ENCODE measurements around the gene FAM193A. TPM values are rescaled to one million over a fixed set of nuclear protein-coding genes. Genes with fewer than 3 reads are reported as not detected.
A peak's percentile ranks its signal among the peaks of the same experiment; 100 is the strongest.

FAM193A gene
- total RNA-seq, 1 experiment from 2014 or later = 38.8 TPM

DNA sequence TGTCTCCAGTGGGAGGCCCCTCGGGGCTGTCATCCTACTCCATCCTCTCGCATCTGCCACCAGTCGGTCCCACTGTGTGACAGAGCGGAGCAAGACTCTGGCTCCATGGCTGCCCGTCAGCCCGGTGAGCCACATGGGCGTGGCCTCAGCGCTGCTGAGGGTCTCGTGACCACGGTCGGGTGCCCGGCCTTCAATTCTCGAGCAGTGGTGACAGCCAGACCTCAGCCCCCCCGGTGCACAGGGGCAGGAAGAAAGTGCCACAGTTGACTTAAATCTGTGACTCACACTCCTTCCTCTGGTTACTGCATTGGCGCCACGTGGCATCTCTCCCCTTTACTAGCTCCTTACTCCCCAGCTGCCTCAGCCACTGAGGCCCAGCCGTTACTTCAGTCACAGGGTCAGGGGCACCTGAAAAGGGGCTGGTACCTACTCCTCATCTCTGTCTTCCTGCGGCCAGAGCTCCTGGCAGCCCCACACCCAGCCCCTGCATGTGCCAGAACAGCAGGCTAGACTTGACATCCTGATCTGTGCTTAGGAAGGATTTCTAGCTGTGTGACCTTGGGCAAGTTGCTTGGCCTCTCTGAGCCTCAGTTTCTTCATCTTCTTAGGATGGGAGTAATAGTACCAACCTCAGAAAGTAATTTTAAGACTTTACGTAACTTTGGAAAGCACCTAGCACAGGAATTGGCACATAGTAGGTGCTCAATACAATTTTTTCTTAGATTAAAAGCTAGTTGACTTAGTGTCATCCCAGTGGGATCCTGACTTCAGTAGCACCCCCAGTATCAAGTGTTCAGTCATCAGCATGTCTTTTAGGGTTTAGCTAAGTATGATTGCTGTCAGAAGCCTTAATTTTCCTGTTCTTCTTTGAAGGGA, 153.6 kb downstream of the FAM193A start:
- H3K27me3 ChIP-seq (ENCODE audit: low read length) = no peaks in the 10 kb centered on the region
- peaks cover 11% of the 10 kb centered on the region for H3K79me2 ChIP-seq (ENCODE audit: low read length)
- H3K4me2 ChIP-seq (ENCODE audit: low read depth, low read length, poor library complexity, severe bottlenecking) = peak overlapping the region; percentile 72
- peaks cover 85% of the 10 kb centered on the region for H3K4me1 ChIP-seq (ENCODE audit: low read length)
- peak overlapping the region; percentile 67 for H3K9ac ChIP-seq (ENCODE audit: low read length)
- H3K36me3 ChIP-seq (ENCODE audit: insufficient read depth, low read length) = peaks cover 10% of the 10 kb centered on the region
- H2AFZ ChIP-seq (ENCODE audit: low read length) = no peak overlapping the region
- peak; percentile 95 for DNase-seq
- H4K20me1 ChIP-seq (ENCODE audit: insufficient read depth, low read depth, low read length) = no peaks in the 10 kb centered on the region
- peak overlapping the region; percentile 98 for H3K27ac ChIP-seq (ENCODE audit: low read length)
- peak overlapping the region; percentile 56 for H3K4me3 ChIP-seq (ENCODE audit: low read length)
- H3K9me2 ChIP-seq (replicated peaks; ENCODE audit: insufficient read depth, low read length) = no peaks in the 10 kb centered on the region
- no peaks in the 10 kb centered on the region for H3K9me3 ChIP-seq (ENCODE audit: low read length)

DNA sequence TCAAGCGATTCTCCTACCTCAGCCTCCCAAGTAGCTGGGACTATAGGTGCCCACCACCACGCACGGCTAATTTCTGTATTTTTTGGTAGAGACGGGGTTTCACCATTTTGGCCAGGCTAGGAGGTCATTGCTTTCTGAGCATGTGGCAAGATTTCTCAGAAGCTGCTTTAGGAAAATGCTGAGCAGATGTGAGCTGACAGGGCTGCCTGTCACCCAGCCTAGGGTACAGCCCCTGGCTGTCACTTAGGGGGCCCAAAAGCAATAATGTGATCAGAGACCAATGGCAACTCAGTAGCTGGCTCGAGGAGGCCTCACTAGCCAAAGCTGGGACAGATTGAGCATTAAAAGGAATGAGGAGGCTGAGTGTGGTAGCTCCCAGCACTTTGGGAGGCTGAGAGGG, 154.9 kb downstream of the FAM193A start:
- H3K9me2 ChIP-seq (replicated peaks; ENCODE audit: insufficient read depth, low read length) = no peaks in the 10 kb centered on the region
- no peak for DNase-seq
- no peak overlapping the region for H3K4me2 ChIP-seq (ENCODE audit: low read depth, low read length, poor library complexity, severe bottlenecking)
- peaks cover 87% of the 10 kb centered on the region for H3K4me1 ChIP-seq (ENCODE audit: low read length)
- no peaks in the 10 kb centered on the region for H3K9me3 ChIP-seq (ENCODE audit: low read length)
- no peaks in the 10 kb centered on the region for H4K20me1 ChIP-seq (ENCODE audit: insufficient read depth, low read depth, low read length)
- no peaks in the 10 kb centered on the region for H3K27me3 ChIP-seq (ENCODE audit: low read length)
- no peak overlapping the region for H2AFZ ChIP-seq (ENCODE audit: low read length)
- peak overlapping the region; percentile 67; the same call in 1 of the 2 replicates for H3K9ac ChIP-seq (ENCODE audit: low read length)
- H3K79me2 ChIP-seq (ENCODE audit: low read length) = peaks cover 11% of the 10 kb centered on the region
- H3K4me3 ChIP-seq (ENCODE audit: low read length) = no peak overlapping the region
- H3K36me3 ChIP-seq (ENCODE audit: insufficient read depth, low read length) = peaks cover 10% of the 10 kb centered on the region
- peak overlapping the region; percentile 98 for H3K27ac ChIP-seq (ENCODE audit: low read length)

DNA sequence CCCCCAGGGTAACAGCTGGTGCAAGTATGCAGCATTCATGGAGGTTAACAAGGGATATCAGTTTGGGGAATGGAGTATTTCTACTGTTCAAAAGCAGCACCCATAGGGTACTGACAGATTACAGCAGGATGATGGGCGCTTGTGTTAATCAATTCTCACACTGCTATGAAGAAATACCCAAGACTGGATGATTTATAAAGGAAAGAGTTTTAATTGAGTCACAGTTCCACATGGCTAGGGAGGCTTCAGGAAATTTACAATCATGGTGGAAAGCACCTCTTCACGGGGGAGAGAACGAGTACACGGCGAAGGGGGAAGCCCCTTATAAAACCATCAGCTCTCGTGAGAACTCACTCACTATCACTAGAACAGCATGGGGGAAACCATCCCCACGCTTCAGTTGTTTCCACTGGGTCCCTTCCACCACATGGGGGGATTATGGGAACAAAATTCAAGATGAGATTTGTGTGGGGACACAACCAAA, 155.5 kb downstream of the FAM193A start:
- Histone ChIP-seq H2AFZ (ENCODE audit: low read length) (no peak overlapping the region), H3K9me3 (ENCODE audit: low read length) (no peaks in the 10 kb centered on the region), H3K36me3 (ENCODE audit: insufficient read depth, low read length) (peaks cover 10% of the 10 kb centered on the region), H3K4me2 (ENCODE audit: low read depth, low read length, poor library complexity, severe bottlenecking) (no peak overlapping the region), H3K9ac (ENCODE audit: low read length) (no peak overlapping the region), H3K27ac (ENCODE audit: low read length) (peak overlapping the region; percentile 98), H3K9me2 (replicated peaks; ENCODE audit: insufficient read depth, low read length) (no peaks in the 10 kb centered on the region), H3K4me3 (ENCODE audit: low read length) (no peak overlapping the region), H3K4me1 (ENCODE audit: low read length) (peaks cover 86% of the 10 kb centered on the region), H3K27me3 (ENCODE audit: low read length) (no peaks in the 10 kb centered on the region), H4K20me1 (ENCODE audit: insufficient read depth, low read depth, low read length) (no peaks in the 10 kb centered on the region), H3K79me2 (ENCODE audit: low read length) (peaks cover 11% of the 10 kb centered on the region)
- DNase-seq = no peak

DNA sequence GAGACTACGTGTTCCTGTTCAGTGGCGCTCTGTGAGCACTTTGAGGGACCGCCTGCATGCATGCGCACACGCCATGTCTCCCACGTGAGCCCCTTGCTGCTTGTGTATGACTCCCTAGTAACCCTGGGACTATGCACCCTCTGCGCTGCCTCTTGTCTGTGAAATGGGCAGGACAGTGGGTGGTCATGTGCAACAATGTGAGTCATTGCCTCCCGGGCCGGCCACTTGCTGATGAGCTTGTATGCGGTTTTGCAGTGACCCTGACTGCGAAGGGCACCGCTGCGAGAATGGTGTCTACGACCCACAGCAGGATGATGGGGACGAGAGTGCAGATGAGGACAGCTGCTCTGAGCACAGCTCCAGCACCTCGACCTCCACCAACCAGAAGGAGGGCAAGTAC, 158.2 kb downstream of the FAM193A start:
- Histone ChIP-seq H3K27ac (ENCODE audit: low read length) (peak overlapping the region; percentile 100), H2AFZ (ENCODE audit: low read length) (no peak overlapping the region), H3K9ac (ENCODE audit: low read length) (peak overlapping the region; percentile 54), H3K27me3 (ENCODE audit: low read length) (no peaks in the 10 kb centered on the region), H3K9me2 (replicated peaks; ENCODE audit: insufficient read depth, low read length) (no peaks in the 10 kb centered on the region), H3K79me2 (ENCODE audit: low read length) (peaks cover 31% of the 10 kb centered on the region), H3K4me1 (ENCODE audit: low read length) (peaks cover 75% of the 10 kb centered on the region), H3K9me3 (ENCODE audit: low read length) (no peaks in the 10 kb centered on the region), H3K4me3 (ENCODE audit: low read length) (peak overlapping the region; percentile 48; the same call in 1 of the 2 replicates), H4K20me1 (ENCODE audit: insufficient read depth, low read depth, low read length) (no peaks in the 10 kb centered on the region), H3K4me2 (ENCODE audit: low read depth, low read length, poor library complexity, severe bottlenecking) (peak overlapping the region; percentile 96), H3K36me3 (ENCODE audit: insufficient read depth, low read length) (peaks cover 20% of the 10 kb centered on the region)
- no peak for DNase-seq

DNA sequence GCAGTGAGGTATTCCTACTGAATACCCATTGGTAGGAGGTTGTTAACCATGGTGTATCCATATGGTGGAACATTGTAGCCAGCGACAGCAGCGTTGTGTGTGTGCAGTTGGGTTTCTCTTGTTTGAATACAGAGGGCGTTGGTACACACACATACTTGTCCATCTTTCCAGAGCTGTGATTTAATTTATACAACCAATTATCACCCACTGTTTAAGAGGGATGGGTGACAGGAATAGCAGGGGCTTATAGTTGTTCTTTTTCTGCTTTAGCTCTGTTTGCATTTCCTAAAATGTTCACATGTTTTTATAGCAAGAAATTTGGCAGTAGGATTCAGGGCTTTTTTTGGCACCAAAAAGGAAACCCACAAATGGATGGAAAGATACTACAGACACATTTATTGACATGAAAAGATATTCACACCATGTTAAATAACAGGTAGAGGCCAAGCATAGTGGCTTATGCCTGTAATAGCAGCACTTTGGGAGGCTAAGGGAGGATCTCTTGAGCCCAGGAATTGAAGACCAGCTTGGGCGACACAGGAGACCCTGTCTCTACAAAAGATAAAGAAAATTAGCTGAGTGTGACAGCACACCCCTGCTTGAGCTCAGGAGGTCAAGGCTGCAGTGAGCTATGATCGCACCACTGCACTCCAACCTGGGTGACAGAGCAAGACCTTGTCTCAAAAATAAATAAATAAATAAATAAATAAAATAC, 159.1 kb downstream of the FAM193A start:
- H2AFZ ChIP-seq (ENCODE audit: low read length) = no peak overlapping the region
- no peaks in the 10 kb centered on the region for H3K27me3 ChIP-seq (ENCODE audit: low read length)
- H3K9me3 ChIP-seq (ENCODE audit: low read length) = no peaks in the 10 kb centered on the region
- DNase-seq = peak; percentile 71
- peak overlapping the region; percentile 100 for H3K27ac ChIP-seq (ENCODE audit: low read length)
- H3K4me1 ChIP-seq (ENCODE audit: low read length) = peaks cover 67% of the 10 kb centered on the region
- H3K79me2 ChIP-seq (ENCODE audit: low read length) = peaks cover 30% of the 10 kb centered on the region
- H3K4me3 ChIP-seq (ENCODE audit: low read length) = peak overlapping the region; percentile 56
- H4K20me1 ChIP-seq (ENCODE audit: insufficient read depth, low read depth, low read length) = no peaks in the 10 kb centered on the region
- H3K36me3 ChIP-seq (ENCODE audit: insufficient read depth, low read length) = peaks cover 21% of the 10 kb centered on the region
- H3K9ac ChIP-seq (ENCODE audit: low read length) = peak overlapping the region; percentile 60
- H3K4me2 ChIP-seq (ENCODE audit: low read depth, low read length, poor library complexity, severe bottlenecking) = peak overlapping the region; percentile 96
- H3K9me2 ChIP-seq (replicated peaks; ENCODE audit: insufficient read depth, low read length) = no peaks in the 10 kb centered on the region

DNA sequence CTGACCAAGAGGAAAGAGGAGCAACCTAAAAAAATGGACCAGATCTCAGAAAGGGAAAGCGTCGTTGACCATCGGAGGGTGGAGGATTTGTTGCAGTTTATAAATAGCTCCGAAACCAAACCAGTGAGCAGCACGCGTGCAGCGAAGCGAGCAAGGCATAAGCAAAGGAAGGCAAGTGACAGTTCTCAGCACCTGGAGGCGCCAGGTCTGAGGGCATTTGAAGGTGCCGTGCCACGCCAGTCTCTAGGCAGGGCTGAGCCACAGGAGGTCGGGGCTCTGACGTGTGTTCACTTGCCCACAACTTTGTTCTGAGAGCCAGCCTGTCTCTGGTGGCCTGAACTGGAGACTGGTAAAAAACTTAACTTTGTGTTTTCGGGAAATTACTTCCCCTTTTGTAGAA, 160.0 kb downstream of the FAM193A start:
- DNase-seq = peak; percentile 98
- H4K20me1 ChIP-seq (ENCODE audit: insufficient read depth, low read depth, low read length) = no peaks in the 10 kb centered on the region
- no peaks in the 10 kb centered on the region for H3K27me3 ChIP-seq (ENCODE audit: low read length)
- H3K9me3 ChIP-seq (ENCODE audit: low read length) = no peaks in the 10 kb centered on the region
- H2AFZ ChIP-seq (ENCODE audit: low read length) = no peak overlapping the region
- no peaks in the 10 kb centered on the region for H3K9me2 ChIP-seq (replicated peaks; ENCODE audit: insufficient read depth, low read length)
- peaks cover 14% of the 10 kb centered on the region for H3K36me3 ChIP-seq (ENCODE audit: insufficient read depth, low read length)
- H3K79me2 ChIP-seq (ENCODE audit: low read length) = peaks cover 22% of the 10 kb centered on the region
- H3K4me2 ChIP-seq (ENCODE audit: low read depth, low read length, poor library complexity, severe bottlenecking) = peak overlapping the region; percentile 96
- H3K27ac ChIP-seq (ENCODE audit: low read length) = peak overlapping the region; percentile 100
- peak overlapping the region; percentile 61 for H3K9ac ChIP-seq (ENCODE audit: low read length)
- peaks cover 57% of the 10 kb centered on the region for H3K4me1 ChIP-seq (ENCODE audit: low read length)
- H3K4me3 ChIP-seq (ENCODE audit: low read length) = peak overlapping the region; percentile 56

DNA sequence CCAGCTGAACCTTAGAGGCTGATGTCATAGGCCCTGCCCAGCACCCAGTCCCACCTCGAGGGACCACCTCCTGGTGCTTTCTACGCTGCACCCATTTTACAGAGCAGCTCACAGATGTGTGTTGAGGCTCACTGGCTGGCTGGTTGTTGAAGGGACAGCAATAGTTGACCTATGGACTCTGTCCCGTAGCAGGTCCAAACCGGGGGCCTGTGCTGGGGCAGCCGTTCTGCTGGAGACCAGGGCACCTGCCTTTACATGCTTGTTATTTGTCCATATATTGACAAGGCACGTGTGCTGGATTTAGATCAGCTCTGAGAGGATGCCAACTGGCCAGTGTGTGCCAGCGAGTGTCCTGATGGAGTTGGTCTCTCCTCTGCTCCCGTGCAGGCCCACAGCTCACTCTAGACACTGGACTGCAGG, 161.6 kb downstream of the FAM193A start:
- H3K27ac ChIP-seq (ENCODE audit: low read length) = peak overlapping the region; percentile 100
- H3K36me3 ChIP-seq (ENCODE audit: insufficient read depth, low read length) = peaks cover 22% of the 10 kb centered on the region
- H2AFZ ChIP-seq (ENCODE audit: low read length) = no peak overlapping the region
- no peaks in the 10 kb centered on the region for H3K9me2 ChIP-seq (replicated peaks; ENCODE audit: insufficient read depth, low read length)
- H4K20me1 ChIP-seq (ENCODE audit: insufficient read depth, low read depth, low read length) = no peaks in the 10 kb centered on the region
- peaks cover 53% of the 10 kb centered on the region for H3K4me1 ChIP-seq (ENCODE audit: low read length)
- peaks cover 27% of the 10 kb centered on the region for H3K79me2 ChIP-seq (ENCODE audit: low read length)
- H3K4me3 ChIP-seq (ENCODE audit: low read length) = no peak overlapping the region
- H3K4me2 ChIP-seq (ENCODE audit: low read depth, low read length, poor library complexity, severe bottlenecking) = no peak overlapping the region
- no peak overlapping the region for H3K9ac ChIP-seq (ENCODE audit: low read length)
- DNase-seq = no peak
- H3K27me3 ChIP-seq (ENCODE audit: low read length) = no peaks in the 10 kb centered on the region
- no peaks in the 10 kb centered on the region for H3K9me3 ChIP-seq (ENCODE audit: low read length)

DNA sequence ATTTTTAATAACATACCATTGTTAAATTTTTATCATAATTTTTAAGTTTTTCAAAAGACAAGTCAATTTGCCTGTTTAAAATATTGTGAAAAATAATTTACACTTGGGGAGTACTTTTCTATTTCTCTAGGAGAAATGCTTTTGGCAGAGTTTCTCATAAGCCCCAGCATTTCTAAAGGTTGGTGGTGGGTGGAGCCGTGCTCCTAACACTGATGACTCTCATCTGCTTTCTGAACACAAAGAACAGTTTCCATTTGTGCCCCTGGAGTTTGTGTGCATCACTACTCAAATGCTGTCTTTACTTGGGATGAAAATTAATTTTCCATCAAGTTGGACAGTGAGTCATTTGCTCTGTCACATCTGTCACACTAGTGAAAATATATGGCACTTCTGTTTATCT, 162.1 kb downstream of the FAM193A start:
- Histone ChIP-seq H3K27ac (ENCODE audit: low read length) (peak overlapping the region; percentile 100), H3K36me3 (ENCODE audit: insufficient read depth, low read length) (peaks cover 27% of the 10 kb centered on the region), H3K9ac (ENCODE audit: low read length) (no peak overlapping the region)

More for the DNA sequence above, 162.1 kb downstream of the FAM193A start:
- Histone ChIP-seq H3K9me3 (ENCODE audit: low read length) (no peaks in the 10 kb centered on the region), H3K27me3 (ENCODE audit: low read length) (no peaks in the 10 kb centered on the region), H3K4me3 (ENCODE audit: low read length) (no peak overlapping the region), H4K20me1 (ENCODE audit: insufficient read depth, low read depth, low read length) (no peaks in the 10 kb centered on the region), H3K4me1 (ENCODE audit: low read length) (peaks cover 49% of the 10 kb centered on the region), H3K4me2 (ENCODE audit: low read depth, low read length, poor library complexity, severe bottlenecking) (no peak overlapping the region), H3K79me2 (ENCODE audit: low read length) (peaks cover 27% of the 10 kb centered on the region), H3K9me2 (replicated peaks; ENCODE audit: insufficient read depth, low read length) (no peaks in the 10 kb centered on the region), H2AFZ (ENCODE audit: low read length) (no peak overlapping the region)
- no peak for DNase-seq
